H1 (cell line): ENCODE measurements around the gene ERH. TPM values are rescaled to one million over a fixed set of nuclear protein-coding genes. Genes with fewer than 3 reads are reported as not detected.

Experiments
- CTCF ChIA-PET: fragments of 300-600 bp; sonication (Branson Sonifier 250); formaldehyde crosslinking; loops from one replicate; lab custom pipeline; 2021; ENCODE audit not compliant: partially characterized antibody; lab: Charles Lee
- POLR2A ChIA-PET: fragments of 300-600 bp; sonication (Branson Sonifier 250); formaldehyde crosslinking; loops from one replicate; lab custom pipeline; 2021; ENCODE audit warnings: inconsistent platforms; ENCODE audit not compliant: partially characterized antibody; lab: Charles Lee
- DNase-seq, 2 experiments: peaks; one replicate each; pipeline versions ENCODE4 v3.0.0 to v3.0.0-alpha.2; 2010 to 2022; ENCODE audit warnings: low spot score in 2 of 2, low read depth in 1 of 2, mixed read lengths in 1 of 2
- FAIRE-seq: peaks from 2 replicates; lab custom pipeline; 2011; peaks lifted over from hg19 to GRCh38; lab: Jason Lieb, UNC
- H2AFZ ChIP-seq: 2 replicates; pipeline ENCODE4 v1.8.1; 2012; ENCODE audit warnings: low read length, inconsistent platforms
- H2AK5ac ChIP-seq: 2 replicates; pipeline ENCODE4 v1.6.1; 2013; ENCODE audit warnings: low read depth, low read length
- H2BK120ac ChIP-seq: replicated peaks from 2 replicates; pipeline ENCODE3; 2013; ENCODE audit warnings: low read depth, low read length, inconsistent platforms
- H2BK12ac ChIP-seq: 2 replicates; pipeline ENCODE4 v1.6.1; 2013; ENCODE audit warnings: low read depth, low read length
- H2BK15ac ChIP-seq: 2 replicates; pipeline ENCODE4 v1.6.1; 2013; ENCODE audit warnings: low read length
- H2BK20ac ChIP-seq: 2 replicates; pipeline ENCODE4 v1.6.1; 2013; ENCODE audit warnings: low read length
- H2BK5ac ChIP-seq: 2 replicates; pipeline ENCODE4 v1.6.1; 2013; ENCODE audit warnings: low read depth, low read length
- H3K14ac ChIP-seq: 2 replicates; pipeline ENCODE4 v1.6.1; 2013; ENCODE audit warnings: inconsistent platforms; ENCODE audit not compliant: insufficient read length
- H3K18ac ChIP-seq: 2 replicates; pipeline ENCODE4 v1.6.1; 2013; ENCODE audit warnings: low read length; ENCODE audit errors: extremely low read depth
- H3K23ac ChIP-seq: 2 replicates; pipeline ENCODE4 v1.6.1; 2013; ENCODE audit warnings: inconsistent platforms; ENCODE audit not compliant: insufficient read length
- H3K23me2 ChIP-seq: 2 replicates; pipeline ENCODE4 v1.6.1; 2013; ENCODE audit warnings: low read depth, low read length
- H3K27ac ChIP-seq: 2 replicates; pipeline ENCODE4 v1.6.1; 2011; ENCODE audit warnings: low read depth, low read length, inconsistent platforms
- H3K27me3 ChIP-seq, 4 experiments: replicated peaks in 1 of 4; 1 replicate in 1 of 4; 2 replicates in 3 of 4; pipeline versions ENCODE4 v1.6.1 to v1.8.1; 2011 to 2013; ENCODE audit warnings: low read length in 3 of 4, mild to moderate bottlenecking in 3 of 4, inconsistent platforms in 2 of 4, mixed read lengths in 2 of 4, moderate library complexity in 1 of 4; ENCODE audit not compliant: control insufficient read depth in 3 of 4, insufficient read depth in 3 of 4; ENCODE audit errors: extremely low read depth in 1 of 4
- H3K36me3 ChIP-seq, 4 experiments: 2 replicates each; pipeline versions ENCODE4 v1.6.1 to v1.8.1; 2011 to 2013; ENCODE audit warnings: mild to moderate bottlenecking in 4 of 4, low read length in 3 of 4, moderate library complexity in 2 of 4, control low read depth in 1 of 4, inconsistent platforms in 1 of 4; ENCODE audit not compliant: insufficient read depth in 4 of 4, control insufficient read depth in 2 of 4
- H3K4ac ChIP-seq: replicated peaks from 2 replicates; pipeline ENCODE3; 2013; ENCODE audit warnings: low read length, low read depth, mixed read lengths, inconsistent platforms; ENCODE audit not compliant: insufficient read length
- H3K4me1 ChIP-seq, 4 experiments: replicated peaks in 1 of 4; 1 replicate in 1 of 4; 2 replicates in 3 of 4; pipeline versions ENCODE4 v1.6.1 to v1.8.1; 2011 to 2013; ENCODE audit warnings: low read length in 3 of 4, inconsistent platforms in 2 of 4, mixed read lengths in 1 of 4; ENCODE audit not compliant: insufficient read depth in 4 of 4, control insufficient read depth in 3 of 4
- H3K4me2 ChIP-seq, 2 experiments: 2 replicates each; pipeline versions ENCODE4 v1.6.1 to v1.8.1; 2011 to 2013; ENCODE audit warnings: low read depth in 2 of 2, low read length in 2 of 2, control low read depth in 1 of 2, inconsistent platforms in 1 of 2, mild to moderate bottlenecking in 1 of 2; ENCODE audit not compliant: insufficient read depth in 1 of 2
- H3K4me3 ChIP-seq, 4 experiments: fragments of 200-600, 300-600 bp in 1 of 4; sonication (generic), shearing (Covaris generic), sonication (Bioruptor Twin) in 1 of 4; 2 replicates each; pipeline versions ENCODE4 v1.5.1 to v1.8.1; 2011 to 2016; ENCODE audit warnings: low read length in 4 of 4, low read depth in 3 of 4, control low read depth in 2 of 4, inconsistent platforms in 2 of 4, mild to moderate bottlenecking in 2 of 4, mixed read lengths in 1 of 4, moderate library complexity in 1 of 4; ENCODE audit not compliant: insufficient read depth in 2 of 4; ENCODE audit errors: extremely low read depth in 1 of 4
- H3K56ac ChIP-seq: replicated peaks from 2 replicates; pipeline ENCODE3; 2013; ENCODE audit warnings: low read depth, mild to moderate bottlenecking, mixed read lengths, low read length, inconsistent platforms; ENCODE audit not compliant: insufficient read length
- H3K79me1 ChIP-seq: 2 replicates; pipeline ENCODE4 v1.6.1; 2013; ENCODE audit warnings: low read depth, low read length, control low read depth
- H3K79me2 ChIP-seq, 2 experiments: 2 replicates each; pipeline versions ENCODE4 v1.6.1 to v1.8.1; 2012 to 2013; ENCODE audit warnings: low read length in 2 of 2, mild to moderate bottlenecking in 2 of 2, inconsistent platforms in 1 of 2; ENCODE audit not compliant: insufficient read depth in 2 of 2, control insufficient read depth in 1 of 2
- H3K9ac ChIP-seq, 4 experiments: replicated peaks in 1 of 4; 1 replicate in 1 of 4; 2 replicates in 3 of 4; pipeline versions ENCODE4 v1.6.1 to v1.8.1; 2011 to 2013; ENCODE audit warnings: low read depth in 3 of 4, low read length in 3 of 4, control low read depth in 2 of 4, mild to moderate bottlenecking in 2 of 4, moderate library complexity in 2 of 4, inconsistent platforms in 1 of 4; ENCODE audit errors: extremely low read depth in 1 of 4
- H3K9me3 ChIP-seq, 2 experiments: 2 replicates each; pipeline versions ENCODE4 v1.6.1 to v1.8.1; 2012 to 2013; ENCODE audit warnings: mild to moderate bottlenecking in 2 of 2, moderate library complexity in 2 of 2, control low read depth in 1 of 2, inconsistent platforms in 1 of 2, low read depth in 1 of 2, low read length in 1 of 2, mixed read lengths in 1 of 2; ENCODE audit not compliant: insufficient read depth in 2 of 2
- H4K20me1 ChIP-seq, 2 experiments: replicated peaks in 1 of 2; 2 replicates each; pipeline versions ENCODE3 to v1.8.1; 2011 to 2013; ENCODE audit warnings: inconsistent platforms in 2 of 2, low read length in 2 of 2, mild to moderate bottlenecking in 1 of 2; ENCODE audit not compliant: insufficient read depth in 2 of 2, control insufficient read depth in 1 of 2
- H4K5ac ChIP-seq: 2 replicates; pipeline ENCODE4 v1.6.1; 2013; ENCODE audit warnings: low read length, low read depth, mixed read lengths, inconsistent platforms; ENCODE audit not compliant: insufficient read length
- H4K8ac ChIP-seq: 2 replicates; pipeline ENCODE4 v1.8.0; 2013; ENCODE audit warnings: mild to moderate bottlenecking, moderate library complexity, low read length, inconsistent platforms; ENCODE audit not compliant: insufficient read depth; ENCODE audit errors: extremely low read depth
- H4K91ac ChIP-seq: replicated peaks from 2 replicates; pipeline ENCODE3; 2013; ENCODE audit warnings: low read length, mixed read lengths, inconsistent platforms; ENCODE audit not compliant: insufficient read length
- JUN ChIP-seq: IDR thresholded peaks from 2 replicates; pipeline ENCODE4 v1.6.1; 2011; ENCODE audit warnings: low read depth, mild to moderate bottlenecking, improper control_type of control experiment, low read length
- MAFK ChIP-seq: IDR thresholded peaks from 2 replicates; pipeline ENCODE4 v1.6.1; 2012; ENCODE audit warnings: low read depth, mild to moderate bottlenecking, improper control_type of control experiment, low read length
- POLR2A ChIP-seq, 2 experiments: IDR thresholded peaks; 1 replicate in 1 of 2; 2 replicates in 1 of 2; pipeline ENCODE4 v1.6.1; 2011; ENCODE audit warnings: low read depth in 2 of 2, low read length in 2 of 2, mild to moderate bottlenecking in 2 of 2; ENCODE audit errors: control extremely low read depth in 1 of 2
- RAD21 ChIP-seq, 2 experiments: IDR thresholded peaks in 1 of 2; conservative IDR thresholded peaks in 1 of 2; 2 replicates each; pipeline ENCODE4 v1.6.1; 2011; ENCODE audit warnings: low read depth in 2 of 2, low read length in 2 of 2, improper control_type of control experiment in 1 of 2, inconsistent platforms in 1 of 2, mild to moderate bottlenecking in 1 of 2, moderate library complexity in 1 of 2
- SIN3A ChIP-seq, 2 experiments: IDR thresholded peaks in 1 of 2; conservative IDR thresholded peaks in 1 of 2; 2 replicates each; pipeline ENCODE4 v1.6.1; 2011 to 2012; ENCODE audit warnings: low read length in 2 of 2, improper control_type of control experiment in 1 of 2, low read depth in 1 of 2, mild to moderate bottlenecking in 1 of 2
- SP2 ChIP-seq: IDR thresholded peaks from 2 replicates; pipeline ENCODE4 v1.6.1; 2012; ENCODE audit warnings: mild to moderate bottlenecking, low read length, inconsistent platforms
- TCF12 ChIP-seq: IDR thresholded peaks from 2 replicates; pipeline ENCODE4 v1.6.1; 2011; ENCODE audit warnings: low read depth, mild to moderate bottlenecking, low read length
- WGBS, 2 experiments: shearing (Covaris generic) in 1 of 2; methylation state at CpG; one replicate each; pipeline versions ENCODE4 v1.1.6 to v1.1.7; 2013 to 2015; ENCODE audit warnings: low lambda C conversion rate in 2 of 2, mixed read lengths in 2 of 2, inconsistent platforms in 1 of 2, low coverage in 1 of 2, missing lambda C conversion rate in 1 of 2; ENCODE audit not compliant: insufficient replicate concordance in 2 of 2, insufficient coverage in 1 of 2, insufficient read length in 1 of 2; ENCODE audit errors: extremely low coverage in 1 of 2, missing lambda C conversion rate in 1 of 2; 5-methylcytosine and 5-hydroxymethylcytosine counted together
- polyA plus RNA-seq, 7 experiments: library from polyadenylated mRNA; depleted of rRNA in 3 of 7; stranded (reverse) in 5 of 7; unstranded in 2 of 7; fragments of >200 nt in 5 of 7; fragments of 200-250 nt in 2 of 7; gene quantifications; 1 replicate in 5 of 7; 2 replicates in 1 of 7; 4 replicates in 1 of 7; pipeline versions ENCODE4 v1.2.1 to v1.2.3, GENCODE V29; 2011 to 2013; ENCODE audit warnings: missing spikeins in 2 of 7, mixed read lengths in 2 of 7
- total RNA-seq: library from RNA; stranded (reverse); fragmentation: NEBNext Ultra II Directional; extraction: Animal tissue kit (Norgen Biotek cat#: 25700); gene quantifications from 2 replicates; pipeline ENCODE4 v1.2.1, GENCODE V29; 2021

ERH gene
- total and polyA plus RNA-seq, 2 of the 8 experiments (the other 6 are each of a cell fraction or from before 2014, with no cell fraction given), result 329 to 454 TPM

GRCh38 chr14:69439521-69440270 lies 41.6 kb upstream of the ERH start:
- no peak for TF ChIP-seq RAD21 (IDR thresholded peaks at IDR 0.05 in 1 of 2, conservative IDR thresholded peaks at IDR 0.05 in 1 of 2; ENCODE audit: low read depth in 2 of 2, low read length in 2 of 2)
- TF ChIP-seq SP2, result no peak
- TF ChIP-seq SIN3A (conservative IDR thresholded peaks at IDR 0.05 in 1 of 2, IDR thresholded peaks at IDR 0.05 in 1 of 2; ENCODE audit: low read depth in 1 of 2, low read length in 2 of 2), result no peak
- no peak for TF ChIP-seq JUN
- TF ChIP-seq MAFK, result no peak
- no peak for TF ChIP-seq POLR2A (IDR thresholded peaks at IDR 0.05; ENCODE audit: control extremely low read depth in 1 of 2, low read depth in 2 of 2, low read length in 2 of 2)
- no peak for TF ChIP-seq TCF12
- Histone ChIP-seq H3K4me1 (peaks cover 0 to 4% (median 2%) of the 10 kb centered on the region in 4 experiments; a peak in 1 of 7 replicates), H3K14ac (no peak overlapping the region), H3K23ac (no peak overlapping the region), H2BK20ac (no peak overlapping the region), H3K79me1 (no peaks in the 10 kb centered on the region), H3K4me2 (no peak overlapping the region; a peak in 1 of 4 replicates), H3K4me3 (no peak overlapping the region), H2BK12ac (no peak overlapping the region), H2AFZ (no peak overlapping the region), H3K27ac (no peak overlapping the region), H4K20me1 (peaks cover 0 to 3% of the 10 kb centered on the region in 2 experiments), H3K56ac (no peak overlapping the region), H2AK5ac (no peak overlapping the region), H4K5ac (no peak overlapping the region), H3K79me2 (peaks cover 0 to 11% of the 10 kb centered on the region in 2 experiments; a peak in 2 of 4 replicates), H4K91ac (no peak overlapping the region), H2BK5ac (no peak overlapping the region), H3K27me3 (no peaks in the 10 kb centered on the region), H3K9ac (no peak overlapping the region), H3K9me3 (no peaks in the 10 kb centered on the region), H3K36me3 (no peaks in the 10 kb centered on the region), H2BK120ac (no peak overlapping the region), H3K23me2 (no peaks in the 10 kb centered on the region), H3K4ac (no peak overlapping the region), H3K18ac (no peak overlapping the region), H2BK15ac (no peak overlapping the region), H4K8ac (no peak overlapping the region)
- WGBS, 2 experiments, result 81% methylated on average over 11 of the region's 12 CpGs; no CpG with 5 or more reads in 1 of the 2 experiments
- CTCF ChIA-PET, result interaction anchor here (0.6 to 1.2 kb wide), 2 partner anchors 16 to 21 kb away, joined by 3 to 6 read pairs; no protein-coding TSS in a partner anchor
- FAIRE-seq (peak; percentile 55), DNase-seq (peak in 1 of 2 experiments; percentile 56)
- POLR2A ChIA-PET, result interaction anchor here (1.3 kb wide), 1 partner anchor 41 kb away, joined by 6 read pairs; the partner anchor contains the start of genes ERH and SLC39A9
